Activated CD4-positive, alpha-beta T cell treated with anti-CD3 and anti-CD28 coated beads, Interleukin-2, amount 10 ng/mL, durations not matched to agents 7 days and 5 days (primary cell): ENCODE data around the gene F2. TPM values are rescaled to one million over a fixed set of nuclear protein-coding genes. Genes with fewer than 3 reads are reported as not detected.

Experiments
- CTCF ChIA-PET: fragments of 350-600 bp; sonication (Branson Sonifier 250); formaldehyde crosslinking; loops from one replicate; lab custom pipeline; 2021; ENCODE audit warnings: antibody characterized with exemption; lab: Charles Lee
- POLR2A ChIA-PET: fragments of 350-600 bp; sonication (Branson Sonifier 250); formaldehyde crosslinking; loops from one replicate; lab custom pipeline; 2021; ENCODE audit warnings: antibody characterized with exemption; lab: Charles Lee
- DNase-seq: peaks from one replicate; pipeline ENCODE4 v3.0.0-alpha.2; 2020
- H3K27ac Mint-ChIP-seq: one replicate; pipeline ENCODE4 v1.8.0; 2021; ENCODE audit warnings: mild to moderate bottlenecking, moderate library complexity, mixed read lengths
- H3K27me3 Mint-ChIP-seq: one replicate; pipeline ENCODE4 v1.8.0; 2021; ENCODE audit warnings: mixed read lengths
- H3K36me3 Mint-ChIP-seq: one replicate; pipeline ENCODE4 v1.8.0; 2021; ENCODE audit warnings: low read depth, mixed read lengths
- H3K4me1 Mint-ChIP-seq: one replicate; pipeline ENCODE4 v1.8.0; 2021; ENCODE audit warnings: mixed read lengths
- H3K4me3 Mint-ChIP-seq: one replicate; pipeline ENCODE4 v1.8.0; 2021; ENCODE audit warnings: mild to moderate bottlenecking, moderate library complexity, mixed read lengths
- H3K9me3 Mint-ChIP-seq: one replicate; pipeline ENCODE4 v1.8.0; 2021; ENCODE audit warnings: mixed read lengths
- microRNA-seq: library from miRNA; unstranded; fragments of <30 nt; microRNA quantifications from one replicate; pipeline ENCODE4 v1.2.0, GENCODE V29; 2021; ENCODE audit warnings: borderline microRNAs expressed, borderline replicate concordance
- total RNA-seq, 2 experiments: library from RNA; stranded (reverse); gene quantifications; one replicate each; pipeline ENCODE4 v1.2.3, GENCODE V29; 2021

The F2 gene
- total RNA-seq, 2 experiments from 2014 or later: 0.15 TPM; not detected in 1

- H3K4me1 Mint-ChIP-seq: no peaks in the 10 kb centered on the region
Measured at GRCh38 chr11:46766656-46767055, 47.6 kb downstream of the F2 start.

GRCh38 chr11:46769636-46770221 lies 50.7 kb downstream of the F2 start:
- Mint-ChIP-seq H3K27me3 (no peaks in the 10 kb centered on the region), H3K36me3 (peaks cover 44% of the 10 kb centered on the region), H3K27ac (no peak overlapping the region), H3K4me1 (no peaks in the 10 kb centered on the region), H3K9me3 (no peaks in the 10 kb centered on the region), H3K4me3 (no peak overlapping the region)
- ChIA-PET CTCF (interaction anchor here (0.6 kb wide), 1 partner anchor 43 kb away, joined by 4 read pairs; no protein-coding TSS in a partner anchor), POLR2A (no interaction called here)
- DNase-seq: no peak

More at GRCh38 chr11:46766656-46767055, 47.6 kb downstream of the F2 start:
- no peak for DNase-seq
- Mint-ChIP-seq H3K27ac (no peak overlapping the region), H3K36me3 (peaks cover 48% of the 10 kb centered on the region), H3K9me3 (no peaks in the 10 kb centered on the region), H3K4me3 (no peak overlapping the region), H3K27me3 (no peaks in the 10 kb centered on the region)
- POLR2A ChIA-PET: no interaction called here
- CTCF ChIA-PET: no interaction called here

- H3K9me3 Mint-ChIP-seq: no peaks in the 10 kb centered on the region
- DNase-seq: no peak
- H3K27me3 Mint-ChIP-seq: no peaks in the 10 kb centered on the region
- H3K4me3 Mint-ChIP-seq: no peak overlapping the region
- ChIA-PET CTCF (no interaction called here), POLR2A (no interaction called here)
- peaks cover 62% of the 10 kb centered on the region for H3K36me3 Mint-ChIP-seq
- no peaks in the 10 kb centered on the region for H3K4me1 Mint-ChIP-seq
- H3K27ac Mint-ChIP-seq: no peak overlapping the region
Measured at GRCh38 chr11:46776878-46777277, 57.9 kb downstream of the F2 start.

GRCh38 chr11:46778416-46778815 lies 59.4 kb downstream of the F2 start:
- ChIA-PET POLR2A (no interaction called here), CTCF (no interaction called here)
- no peaks in the 10 kb centered on the region for H3K27me3 Mint-ChIP-seq
- DNase-seq: no peak
- H3K4me3 Mint-ChIP-seq: no peak overlapping the region
- no peaks in the 10 kb centered on the region for H3K9me3 Mint-ChIP-seq
- no peak overlapping the region for H3K27ac Mint-ChIP-seq
- no peaks in the 10 kb centered on the region for H3K4me1 Mint-ChIP-seq
- H3K36me3 Mint-ChIP-seq: peaks cover 67% of the 10 kb centered on the region

Small RNA genes lying within 50 kb of the gene (microRNA-seq; reads per million reads assigned to microRNA genes)
- gene MIR5582: 5.1 reads per million, percentile 27 among the genes with 10 or more reads in this experiment

Other genes starting within 250 kb of the F2 start
- gene AMBRA1, start 125.2 kb upstream of the F2 start, total RNA-seq: 10 to 100 TPM; 38.4 to 40.0 TPM
- 1 to 10 TPM; 6.3 to 6.6 TPM for gene HARBI1, start 102.0 kb upstream of the F2 start, total RNA-seq
- gene ATG13, start 101.7 kb upstream of the F2 start, total RNA-seq: 10 to 100 TPM; 56.8 to 62.1 TPM
- 10 to 100 TPM; 83.8 to 88.8 TPM for gene ARHGAP1, start 18.6 kb upstream of the F2 start, total RNA-seq
- 10 to 100 TPM; 11.7 to 16.3 TPM for gene ZNF408, start 18.2 kb upstream of the F2 start, total RNA-seq
- 100 to 1,000 TPM; 171 to 189 TPM for gene CKAP5, start 127.1 kb downstream of the F2 start, total RNA-seq
- gene LRP4, start 199.3 kb downstream of the F2 start, total RNA-seq: under 1 TPM; 0.02 to 0.15 TPM
- gene CSTPP1, start 217.5 kb downstream of the F2 start, total RNA-seq: 10 to 100 TPM; 18.2 to 18.9 TPM